ENCODE measurements around the gene CRIM1.

The CRIM1 gene

DNA sequence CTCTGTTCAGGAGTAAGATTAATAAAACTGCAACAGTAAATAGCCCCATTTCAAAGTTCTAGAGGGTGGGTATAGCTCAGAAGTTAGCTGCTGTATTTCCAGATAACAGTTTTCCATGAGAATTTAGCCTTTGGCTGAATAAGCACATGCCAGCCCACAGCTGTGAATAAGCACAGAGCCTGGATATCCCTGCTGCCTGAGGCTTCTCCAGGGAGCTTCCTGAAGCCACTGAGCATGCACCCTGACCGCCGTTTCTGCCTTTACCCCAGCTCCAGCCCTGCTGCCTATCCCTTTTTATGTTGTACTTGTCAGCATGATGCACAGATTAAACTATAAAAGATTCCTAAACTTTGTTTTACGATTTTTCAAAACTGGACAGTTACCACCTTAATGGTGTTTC, 157.1 kb downstream of the CRIM1 start:
- H3K27ac ChIP-seq, result peak overlapping the region in 1 of 2 donors; percentile 40
- TF ChIP-seq CTCF (IDR thresholded peaks at IDR 0.05), result no peak
- intact Hi-C loops (cut with DNase I; ENCODE audit: low total_unique reads), result no loop called here
- peaks cover 78 to 83% (median 79%) of the 10 kb centered on the region in 3 donors for H3K36me3 ChIP-seq
- H3K9me3 ChIP-seq, result no peaks in the 10 kb centered on the region
- H3K4me3 ChIP-seq, result no peak overlapping the region
- H3K4me1 ChIP-seq, result peaks cover 0 to 56% (median 0%) of the 10 kb centered on the region in 4 donors
- no peak for DNase-seq
- H3K27me3 ChIP-seq, result no peaks in the 10 kb centered on the region

- intact Hi-C loops (cut with DNase I; ENCODE audit: low total_unique reads), result no loop called here
- DNase-seq, result no peak
- TF ChIP-seq CTCF (IDR thresholded peaks at IDR 0.05), result no peak
- Histone ChIP-seq H3K4me3 (no peak overlapping the region), H3K27me3 (no peaks in the 10 kb centered on the region), H3K4me1 (peaks cover 0 to 49% (median 0%) of the 10 kb centered on the region in 4 donors), H3K9me3 (no peaks in the 10 kb centered on the region), H3K27ac (peak overlapping the region; percentile 25 to 59), H3K36me3 (peaks cover 83 to 89% (median 86%) of the 10 kb centered on the region in 3 donors)
Observed at GRCh38 chr2:36513661-36514060, 158.1 kb downstream of the CRIM1 start.

DNA sequence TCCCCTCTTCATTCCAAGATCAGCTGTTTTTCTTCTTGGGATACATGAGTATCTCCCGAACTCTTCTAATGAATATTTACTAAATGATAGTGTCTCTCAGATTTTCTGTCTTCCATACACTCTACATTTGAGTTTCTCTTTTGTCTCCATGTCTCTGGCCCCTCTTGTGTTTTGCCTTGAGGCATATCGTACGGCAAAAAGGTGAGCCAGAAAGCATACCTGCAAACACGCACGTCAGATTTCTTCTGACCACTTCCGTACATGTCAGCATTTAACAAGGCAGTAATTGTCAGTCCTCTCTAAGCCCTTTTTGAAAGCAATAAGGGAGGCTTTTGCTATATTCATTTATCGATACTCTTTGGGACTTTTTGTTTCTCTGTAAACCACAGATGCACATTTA, 160.0 kb downstream of the CRIM1 start:
- intact Hi-C loops (cut with DNase I; ENCODE audit: low total_unique reads), result no loop called here
- Histone ChIP-seq H3K9me3 (no peaks in the 10 kb centered on the region), H3K27ac (peak overlapping the region in 1 of 2 donors; percentile 59), H3K36me3 (peaks cover 91 to 94% (median 92%) of the 10 kb centered on the region in 3 donors), H3K27me3 (no peaks in the 10 kb centered on the region), H3K4me1 (peaks cover 0 to 33% (median 0%) of the 10 kb centered on the region in 4 donors), H3K4me3 (no peak overlapping the region)
- no peak for TF ChIP-seq CTCF (IDR thresholded peaks at IDR 0.05)
- DNase-seq, result no peak

- TF ChIP-seq CTCF (IDR thresholded peaks at IDR 0.05), result no peak
- intact Hi-C loops (cut with DNase I; ENCODE audit: low total_unique reads), result no loop called here
- H3K4me1 ChIP-seq, result peaks cover 0 to 27% (median 0%) of the 10 kb centered on the region in 4 donors
- no peaks in the 10 kb centered on the region for H3K27me3 ChIP-seq
- H3K4me3 ChIP-seq, result no peak overlapping the region
- H3K36me3 ChIP-seq, result peaks cover 95 to 96% (median 96%) of the 10 kb centered on the region in 3 donors
- H3K9me3 ChIP-seq, result no peaks in the 10 kb centered on the region
- H3K27ac ChIP-seq, result peak overlapping the region; percentile 54 to 59
- no peak for DNase-seq
Observed at GRCh38 chr2:36516136-36516870, 160.7 kb downstream of the CRIM1 start.

DNA sequence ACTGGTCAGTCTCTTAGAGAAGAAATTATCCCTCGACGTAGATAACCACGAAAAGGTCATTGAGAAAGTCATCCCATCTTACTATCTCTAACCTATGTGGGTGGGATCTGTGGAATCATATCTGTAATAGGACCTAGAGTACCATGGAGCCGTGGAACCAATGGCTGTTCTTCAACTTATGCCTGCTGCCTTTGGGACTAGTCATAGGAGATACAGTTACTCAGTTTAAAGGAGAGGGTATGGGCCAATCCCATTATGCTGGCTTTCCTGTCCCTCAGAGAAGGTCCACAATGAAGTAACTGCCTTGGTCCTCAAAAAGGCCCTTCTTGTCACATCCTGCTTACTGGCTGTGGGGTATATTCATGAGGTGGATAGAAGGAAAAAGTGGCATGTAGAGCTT, 164.9 kb downstream of the CRIM1 start:
- no peak for DNase-seq
- Histone ChIP-seq H3K9me3 (no peaks in the 10 kb centered on the region), H3K27ac (no peak overlapping the region), H3K4me1 (peaks cover 0 to 21% (median 4%) of the 10 kb centered on the region in 4 donors), H3K27me3 (no peaks in the 10 kb centered on the region), H3K36me3 (peaks cover 84 to 89% (median 86%) of the 10 kb centered on the region in 3 donors), H3K4me3 (no peak overlapping the region)
- no peak for TF ChIP-seq CTCF (IDR thresholded peaks at IDR 0.05)
- intact Hi-C loops (cut with DNase I; ENCODE audit: low total_unique reads), result no loop called here
